GM19372 (cell line): ENCODE results near the gene POLR2H.

Experiments used
- ATAC-seq: cut with Tn5 transposase; IDR thresholded peaks from one replicate; pipeline ENCODE4 v1.9.1; 2021; ENCODE audit warnings: mild to moderate bottlenecking, low read depth, moderate library complexity; ENCODE audit not compliant: unreplicated experiment

Gene POLR2H

DNA sequence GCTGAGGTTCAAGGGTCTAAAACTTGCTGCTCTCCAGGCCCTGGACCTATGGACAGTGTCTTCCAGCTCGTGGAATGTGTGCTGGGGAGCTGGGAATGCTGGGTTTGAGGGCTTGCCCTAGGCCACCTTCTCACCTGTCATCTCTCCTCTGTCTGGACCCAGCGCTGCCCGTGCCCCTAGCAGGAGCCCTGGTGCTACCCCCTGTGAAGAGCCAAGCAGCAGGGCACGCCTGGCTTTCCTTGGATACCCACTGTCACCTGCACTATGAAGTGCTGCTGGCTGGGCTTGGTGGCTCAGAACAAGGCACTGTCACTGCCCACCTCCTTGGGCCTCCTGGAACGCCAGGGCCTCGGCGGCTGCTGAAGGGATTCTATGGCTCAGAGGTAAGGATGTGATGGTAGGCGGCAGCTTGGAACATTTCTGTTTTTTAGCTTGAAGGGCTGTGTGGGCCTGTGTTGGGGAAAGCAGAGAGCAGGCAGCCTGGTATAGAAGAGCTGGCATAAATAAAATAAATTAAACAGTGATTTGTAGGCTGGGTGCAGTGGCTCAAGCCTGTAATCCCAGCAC lies 23.4 kb downstream of the POLR2H start:
- no peak for ATAC-seq

DNA sequence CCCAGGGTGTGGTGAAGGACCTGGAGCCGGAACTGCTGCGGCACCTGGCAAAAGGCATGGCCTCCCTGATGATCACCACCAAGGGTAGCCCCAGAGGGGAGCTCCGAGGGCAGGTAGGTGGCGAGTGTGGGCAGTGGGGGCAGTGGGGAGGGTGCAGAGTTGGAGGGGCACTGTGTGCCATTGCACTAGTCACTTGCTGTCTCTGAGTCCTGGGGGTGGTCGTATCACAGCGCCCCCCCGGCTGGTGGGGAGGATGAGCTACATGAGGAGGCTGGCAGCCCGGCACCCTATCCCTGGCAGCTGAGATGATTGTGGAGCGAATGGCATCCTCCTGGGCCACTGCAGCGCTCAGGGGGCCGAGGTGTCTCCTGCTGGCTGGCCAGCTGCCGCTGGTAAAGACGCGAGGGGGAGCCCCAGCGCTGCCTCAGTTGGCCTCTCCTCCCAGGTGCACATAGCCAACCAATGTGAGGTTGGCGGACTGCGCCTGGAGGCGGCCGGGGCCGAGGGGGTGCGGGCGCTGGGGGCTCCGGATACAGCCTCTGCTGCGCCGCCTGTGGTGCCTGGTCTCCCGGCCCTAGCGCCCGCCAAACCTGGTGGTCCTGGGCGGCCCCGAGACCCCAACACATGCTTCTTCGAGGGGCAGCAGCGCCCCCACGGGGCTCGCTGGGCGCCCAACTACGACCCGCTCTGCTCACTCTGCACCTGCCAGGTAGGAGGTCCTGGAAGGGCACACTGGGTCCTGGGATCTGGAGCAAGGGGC lies 24.7 kb downstream of the POLR2H start:
- no peak for ATAC-seq

DNA sequence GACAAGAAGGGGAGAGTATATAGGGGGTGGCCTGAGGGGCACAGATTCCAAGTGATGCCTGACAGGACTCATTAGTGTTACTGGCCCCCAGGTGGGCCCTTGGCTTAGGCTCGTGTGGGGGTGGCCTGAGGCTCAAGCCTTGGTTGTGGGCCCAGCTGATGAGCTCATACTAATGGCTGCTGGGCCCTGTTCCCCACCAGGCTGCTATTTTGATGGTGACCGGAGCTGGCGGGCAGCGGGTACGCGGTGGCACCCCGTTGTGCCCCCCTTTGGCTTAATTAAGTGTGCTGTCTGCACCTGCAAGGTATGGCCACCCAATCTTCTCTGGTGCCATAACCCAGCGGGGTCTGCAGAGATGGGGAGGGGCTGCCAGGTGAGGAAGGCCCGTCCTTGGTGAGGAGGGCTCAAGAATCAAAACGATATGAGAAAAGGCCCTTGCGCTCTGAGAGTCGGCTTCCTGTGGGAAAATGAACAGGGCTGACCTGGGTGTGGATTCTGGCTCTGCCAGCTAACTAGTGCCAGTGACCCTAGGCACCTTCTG lies 25.7 kb downstream of the POLR2H start:
- no peak for ATAC-seq

DNA sequence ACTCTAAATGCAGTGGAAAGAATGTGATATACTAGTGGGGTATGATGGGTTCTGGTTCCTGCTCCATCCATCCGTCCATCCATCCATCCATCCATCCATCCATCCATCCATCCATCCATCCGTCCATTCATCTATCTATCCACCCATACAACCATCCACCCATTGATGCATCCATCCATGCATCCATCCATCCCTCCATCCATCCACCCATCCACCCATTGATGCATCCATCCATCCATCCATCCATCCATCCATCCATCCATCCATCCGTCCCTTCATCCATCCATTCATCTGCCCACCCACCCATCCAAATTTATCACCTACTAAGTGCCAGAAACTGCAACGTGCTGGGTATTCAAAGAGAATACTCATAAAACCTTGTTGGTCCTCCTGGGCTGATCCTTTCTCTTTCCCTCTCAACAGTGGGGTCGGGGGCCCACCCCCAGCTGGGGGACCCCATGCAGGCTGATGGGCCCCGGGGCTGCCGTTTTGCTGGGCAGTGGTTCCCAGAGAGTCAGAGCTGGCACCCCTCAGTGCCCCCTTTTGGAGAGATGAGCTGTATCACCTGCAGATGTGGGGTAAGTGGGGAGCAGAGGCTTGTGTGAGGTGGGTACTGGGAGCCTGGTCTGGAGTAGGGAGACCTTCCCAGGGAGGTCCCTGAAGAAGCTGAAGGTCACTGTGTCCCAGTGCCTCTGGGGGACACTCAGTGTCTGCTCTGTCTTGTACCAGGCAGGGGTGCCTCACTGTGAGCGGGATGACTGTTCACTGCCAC lies 26.8 kb downstream of the POLR2H start:
- no peak for ATAC-seq

DNA sequence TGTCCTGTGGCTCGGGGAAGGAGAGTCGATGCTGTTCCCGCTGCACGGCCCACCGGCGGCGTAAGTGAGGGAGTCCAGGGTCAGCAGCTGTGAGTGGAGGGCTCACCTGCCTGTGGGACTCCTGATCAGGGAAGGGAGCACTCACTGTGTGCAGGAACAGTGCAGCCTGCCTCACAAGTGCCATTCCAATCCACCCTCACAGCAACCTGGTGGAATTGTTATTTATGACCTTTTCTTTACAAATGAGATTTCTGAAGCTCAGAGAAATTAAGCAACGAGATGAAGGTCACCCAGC lies 27.4 kb downstream of the POLR2H start:
- no peak for ATAC-seq

DNA sequence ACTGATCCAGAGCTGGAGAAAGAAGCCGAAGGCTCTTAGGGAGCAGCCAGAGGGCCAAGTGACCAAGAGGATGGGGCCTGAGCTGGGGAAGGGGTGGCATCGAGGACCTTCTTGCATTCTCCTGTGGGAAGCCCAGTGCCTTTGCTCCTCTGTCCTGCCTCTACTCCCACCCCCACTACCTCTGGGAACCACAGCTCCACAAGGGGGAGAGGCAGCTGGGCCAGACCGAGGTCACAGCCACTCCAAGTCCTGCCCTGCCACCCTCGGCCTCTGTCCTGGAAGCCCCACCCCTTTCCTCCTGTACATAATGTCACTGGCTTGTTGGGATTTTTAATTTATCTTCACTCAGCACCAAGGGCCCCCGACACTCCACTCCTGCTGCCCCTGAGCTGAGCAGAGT lies 27.9 kb downstream of the POLR2H start:
- ATAC-seq: no peak

DNA sequence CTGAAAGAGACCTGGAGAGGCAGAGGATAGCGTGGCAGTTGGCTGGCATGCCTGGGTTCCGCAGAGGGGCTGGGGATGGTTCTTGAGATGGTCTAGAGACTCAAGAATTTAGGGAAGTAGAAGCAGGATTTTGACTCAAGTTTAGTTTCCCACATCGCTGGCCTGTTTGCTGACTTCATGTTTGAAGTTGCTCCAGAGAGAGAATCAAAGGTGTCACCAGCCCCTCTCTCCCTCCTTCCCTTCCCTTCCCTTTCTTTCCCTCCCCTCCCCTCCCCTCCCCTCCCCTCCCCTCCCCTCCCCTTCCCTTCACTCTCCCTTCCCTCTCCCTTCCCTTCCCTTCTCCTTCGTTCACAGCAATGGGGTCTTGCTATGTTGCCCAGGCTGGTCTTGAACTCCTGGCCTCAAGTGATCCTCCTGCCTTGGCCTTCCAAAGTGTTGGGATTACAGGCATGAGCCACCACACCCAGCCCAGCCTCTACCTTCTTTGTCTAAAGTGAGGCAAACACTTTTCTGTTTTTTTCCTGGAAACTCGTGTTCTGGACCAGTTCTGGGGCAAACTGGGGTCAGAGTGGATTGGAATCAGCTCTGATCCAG lies 28.5 kb downstream of the POLR2H start:
- ATAC-seq: no peak

DNA sequence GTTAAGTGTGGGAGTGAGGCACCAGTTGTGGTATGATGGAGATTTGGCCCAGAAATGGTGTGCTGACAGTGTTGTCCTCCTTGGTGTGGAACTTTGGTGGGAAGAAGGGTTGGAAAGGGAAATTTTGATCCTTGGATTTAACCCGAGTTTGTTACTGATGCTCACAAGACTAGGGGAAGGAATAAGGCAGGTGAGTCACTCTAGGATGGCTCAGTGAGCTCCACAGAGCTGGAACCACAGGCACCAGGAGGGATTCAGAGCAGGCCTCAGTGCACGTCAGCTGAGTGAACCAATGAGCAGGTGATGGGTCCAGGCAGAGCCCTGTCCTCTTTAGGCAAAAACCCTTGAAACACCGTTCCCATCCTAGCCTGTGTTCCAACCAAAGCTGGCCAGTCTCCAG lies 29.8 kb downstream of the POLR2H start:
- no peak for ATAC-seq

DNA sequence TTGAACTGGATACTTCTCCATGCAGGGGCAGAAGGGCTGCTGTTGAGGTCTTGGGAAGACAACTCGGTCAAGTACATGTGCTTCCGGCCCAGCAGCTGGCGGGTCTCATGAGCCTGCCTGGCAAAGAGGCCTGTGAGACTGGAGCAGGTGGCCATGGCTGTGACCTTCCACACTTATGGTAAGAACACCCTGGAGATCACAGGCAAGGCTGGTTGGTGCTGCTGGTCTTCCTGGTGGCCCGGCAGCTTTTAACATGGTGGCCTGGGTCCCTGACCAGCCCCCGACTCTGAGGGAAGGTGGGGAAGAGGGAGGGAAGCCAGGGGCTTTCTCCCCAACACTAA lies 33.8 kb downstream of the POLR2H start:
- ATAC-seq: no peak

DNA sequence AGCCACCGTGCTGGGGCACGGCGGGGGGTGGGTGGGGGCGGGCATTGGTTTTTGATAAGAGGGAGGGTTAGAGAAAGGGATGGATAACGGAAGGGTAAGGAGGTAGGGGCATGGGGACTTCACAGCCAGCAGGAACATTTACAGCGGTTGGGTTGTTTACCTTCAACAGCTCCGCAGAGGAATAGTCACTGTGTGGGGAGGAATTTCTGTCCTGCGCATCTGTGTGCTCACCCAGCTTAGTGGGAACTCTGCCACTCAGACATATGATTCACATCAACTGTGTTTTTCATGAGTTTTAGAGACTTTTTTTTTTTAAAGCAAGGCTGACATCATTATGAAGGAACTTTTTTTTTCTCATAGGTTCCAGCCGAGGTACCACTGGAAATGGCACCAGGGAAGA lies 37.9 kb downstream of the POLR2H start:
- ATAC-seq: no peak

DNA sequence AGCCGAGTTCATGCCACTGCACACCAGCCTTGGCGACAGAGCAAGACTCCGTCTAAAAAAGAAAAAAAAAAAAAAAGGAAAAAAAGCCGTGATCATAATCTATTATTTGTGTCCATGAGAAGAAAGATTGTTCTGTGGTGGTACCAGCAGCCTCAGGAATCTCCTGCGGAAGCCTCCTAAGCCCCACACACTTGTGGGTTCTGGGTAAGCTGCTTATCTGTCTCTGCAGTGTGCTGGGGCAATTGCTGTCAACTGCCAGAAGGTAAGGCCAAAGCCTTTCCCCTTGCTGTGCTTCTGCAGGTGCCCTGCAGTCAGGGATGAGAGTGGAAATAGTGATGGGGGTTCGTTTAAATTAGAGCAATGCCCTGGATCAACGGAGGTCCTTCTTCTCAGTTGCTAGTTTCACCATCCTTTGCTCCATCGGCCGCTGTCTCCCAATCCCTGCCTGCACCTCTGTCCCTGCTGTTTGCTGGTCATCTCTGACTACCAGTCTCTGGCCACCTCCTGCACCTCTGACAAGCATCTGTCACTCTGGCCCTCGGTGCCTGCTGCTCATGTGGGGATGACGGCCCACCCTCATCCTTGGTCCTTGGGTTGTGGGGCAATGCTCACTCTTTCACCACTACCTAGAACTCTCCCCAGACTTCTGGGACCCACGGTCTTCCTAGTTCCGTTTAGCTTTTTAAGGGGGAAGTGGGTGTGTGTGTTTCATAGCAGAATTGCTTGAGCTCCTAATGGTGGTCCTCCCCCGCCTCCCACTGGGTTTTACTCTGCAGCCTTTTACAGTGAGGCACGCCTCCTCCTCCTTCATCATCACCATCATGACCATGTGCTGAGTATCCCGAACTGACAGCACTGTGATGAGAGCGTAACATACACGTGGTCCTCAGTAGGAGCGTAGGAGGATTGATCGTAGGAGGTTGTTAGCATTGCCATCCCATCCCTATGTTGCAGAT lies 43.8 kb downstream of the POLR2H start:
- ATAC-seq: no peak

DNA sequence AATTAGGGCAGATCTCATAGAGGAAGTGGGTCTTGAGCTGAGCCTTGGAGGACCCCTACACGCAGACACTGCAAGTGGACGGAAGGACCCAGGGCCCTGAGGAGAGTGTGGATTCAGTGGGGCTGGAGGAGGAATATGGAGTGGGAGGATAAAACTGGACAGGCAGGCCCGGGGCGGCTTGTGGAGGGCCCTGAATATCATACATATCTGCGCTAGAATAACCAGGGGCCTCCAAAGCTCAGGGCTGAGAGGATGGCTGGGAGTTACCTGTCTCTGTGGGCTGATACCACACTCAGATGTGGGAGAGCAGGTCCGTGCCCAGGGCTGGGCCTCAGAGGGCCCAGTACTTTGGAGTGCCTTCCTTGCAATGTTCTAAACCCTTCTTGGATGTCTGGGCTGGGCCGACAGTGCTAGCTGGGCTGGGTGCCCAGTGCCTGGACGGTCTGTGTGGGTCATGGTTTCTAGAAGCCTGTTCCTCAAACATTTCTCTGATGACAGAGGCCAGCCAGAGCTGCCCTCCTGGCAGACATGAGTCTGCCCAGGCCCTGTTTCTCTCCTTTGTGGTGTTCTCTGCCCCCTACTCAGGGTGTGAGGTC lies 47.9 kb downstream of the POLR2H start:
- no peak for ATAC-seq

DNA sequence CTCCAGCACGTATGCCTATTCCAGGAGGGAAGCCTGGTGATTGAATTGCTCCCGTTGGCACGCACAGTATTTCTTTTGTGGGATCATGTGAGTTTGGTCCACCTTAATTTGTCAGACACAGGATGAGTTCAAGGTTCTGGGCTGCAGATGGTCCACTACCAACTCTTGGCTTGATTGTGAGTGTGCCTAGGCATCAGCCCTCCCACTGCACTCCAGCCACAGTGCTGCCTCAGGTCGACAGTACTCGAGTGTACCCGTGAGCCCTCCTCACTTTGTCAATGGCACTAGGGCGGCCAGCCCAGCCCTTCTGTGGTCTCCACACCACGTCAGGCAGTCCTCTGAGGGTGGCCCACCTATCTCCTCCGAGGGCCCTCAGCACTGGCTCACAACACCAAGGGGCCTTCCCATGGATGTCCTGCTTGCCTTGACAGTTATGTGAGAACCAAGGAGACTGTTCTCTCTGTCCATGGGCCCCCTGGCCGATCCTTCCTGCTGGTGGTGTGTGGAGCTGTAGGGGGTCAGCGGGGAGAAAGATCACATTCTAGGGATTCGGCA lies 48.5 kb downstream of the POLR2H start:
- ATAC-seq: no peak

DNA sequence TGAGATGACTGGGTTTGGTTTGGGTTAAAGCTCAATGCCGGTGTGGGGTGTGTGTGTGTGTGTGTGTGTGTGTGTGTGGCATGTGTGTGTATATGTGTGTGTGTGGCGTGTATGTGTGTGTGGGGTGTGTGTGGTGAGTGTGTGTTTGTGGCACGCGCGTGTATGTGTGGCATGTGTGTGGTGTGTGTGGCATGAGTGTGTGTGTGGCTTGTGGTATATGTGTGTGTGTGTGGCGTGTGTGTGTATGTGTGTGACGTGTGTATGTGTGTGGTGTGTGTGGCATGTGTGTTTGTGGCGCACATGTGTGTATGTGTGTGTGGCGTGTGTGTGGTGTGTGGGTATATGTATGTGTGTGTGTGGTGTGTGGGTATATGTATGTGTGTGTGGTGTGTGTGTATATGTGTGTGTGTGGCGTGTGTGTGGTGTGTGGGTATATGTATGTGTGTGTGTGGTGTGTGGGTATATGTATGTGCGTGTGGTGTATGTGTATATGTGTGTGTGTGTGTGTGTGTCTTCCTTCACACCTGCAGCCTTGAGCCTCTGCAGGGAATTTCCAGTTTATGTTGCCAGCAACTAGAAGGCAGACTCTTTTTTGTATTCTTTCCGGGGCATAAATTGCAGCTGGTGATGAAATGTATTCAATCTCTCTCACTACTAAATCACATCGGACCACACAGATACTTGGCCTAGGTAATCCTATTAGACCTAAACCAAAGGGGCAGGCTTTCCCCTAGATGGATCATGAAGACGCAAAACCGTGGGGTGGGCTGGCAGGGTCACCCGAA lies 53.1 kb downstream of the POLR2H start:
- ATAC-seq: no peak

DNA sequence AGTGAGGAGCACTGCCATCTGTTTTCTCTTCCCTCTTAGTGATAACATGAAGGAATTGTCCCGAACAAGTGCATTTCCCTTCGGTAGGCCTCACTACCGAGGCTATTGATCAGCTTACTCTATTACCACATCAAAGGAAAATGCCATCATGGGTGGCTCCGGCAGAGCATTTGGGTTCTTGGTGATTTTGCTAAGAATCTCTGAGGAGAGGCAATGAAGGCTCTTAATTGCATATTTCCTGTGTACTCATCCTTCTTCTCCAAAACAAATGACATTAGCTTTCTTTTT lies 53.6 kb downstream of the POLR2H start:
- ATAC-seq: no peak

DNA sequence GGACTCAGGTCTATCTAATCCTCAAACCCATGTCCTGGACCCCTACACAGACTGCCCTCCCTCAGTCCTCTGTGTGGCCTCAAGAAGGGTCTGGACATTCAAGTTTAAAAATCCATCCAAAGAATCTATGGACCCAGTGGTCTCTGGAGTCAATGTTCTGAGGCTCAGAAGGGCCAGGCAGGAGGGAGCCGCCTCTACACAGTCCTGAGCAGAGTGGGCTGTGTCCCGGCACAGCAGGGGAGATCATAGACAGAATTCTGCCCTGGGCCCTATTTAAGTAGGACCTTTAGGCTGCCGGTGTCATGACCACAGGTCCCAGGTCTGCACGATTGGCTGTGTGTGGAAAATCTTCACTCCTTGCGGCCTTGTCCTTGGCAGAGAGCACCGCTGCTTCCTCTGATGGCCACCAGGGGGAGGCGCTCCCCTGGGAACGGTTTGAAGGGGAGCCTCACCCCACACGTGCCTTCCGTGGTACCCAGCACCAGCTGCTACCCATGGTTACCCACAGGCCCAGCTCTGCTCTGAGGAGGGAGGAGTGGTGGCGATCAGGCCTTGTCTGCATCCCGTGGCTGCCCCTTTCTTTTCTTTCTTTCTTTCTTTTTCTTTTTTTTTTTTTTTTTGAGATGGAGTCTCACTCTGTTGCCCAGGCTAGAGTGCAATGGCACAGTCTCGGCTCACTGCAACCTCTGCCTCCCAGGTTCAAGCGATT lies 56.3 kb downstream of the POLR2H start:
- ATAC-seq: no peak
